ENCODE measurements around the gene TSHZ2.

Gene TSHZ2

DNA sequence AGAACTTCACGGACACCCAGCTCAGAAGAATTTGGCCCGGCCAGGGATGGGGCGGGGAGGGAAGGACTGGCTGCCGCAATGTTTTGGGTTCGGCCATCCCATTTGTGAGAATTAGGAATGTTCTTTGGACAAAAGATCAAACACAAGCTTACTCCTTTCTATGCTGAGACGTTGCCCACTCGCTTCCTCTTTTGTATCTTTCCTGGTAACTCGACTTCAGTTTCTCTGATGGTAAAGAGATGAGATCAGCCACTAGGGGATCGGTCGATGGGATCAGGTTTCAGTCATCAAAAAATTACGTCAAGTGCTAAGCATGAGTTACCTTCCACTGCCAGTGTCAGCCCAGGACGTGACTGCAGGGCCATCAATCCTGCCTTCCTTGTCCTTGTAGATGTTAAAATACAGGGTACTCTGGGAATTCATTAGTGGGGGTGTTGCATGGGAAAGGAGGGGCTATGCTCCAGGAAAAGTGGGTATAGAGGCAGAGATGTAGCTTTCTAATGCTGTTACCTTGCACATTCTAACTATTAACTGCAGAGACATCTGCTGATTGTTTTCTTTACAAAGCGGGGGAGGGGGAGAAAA lies 190.2 kb downstream of the TSHZ2 start:
- Histone ChIP-seq H3K9me2 (ENCODE audit: low read depth, low read length) (no peaks in the 10 kb centered on the region), H3K36me3 (ENCODE audit: insufficient read depth, low read length) (no peaks in the 10 kb centered on the region; the same call in 1 of the 2 replicates), H2AFZ (ENCODE audit: low read length) (0 out of 2 replicates have a peak overlapping the region, but pooled peaks have one; percentile 35), H4K20me1 (ENCODE audit: insufficient read depth, low read length) (no peaks in the 10 kb centered on the region), H3K9me3 (ENCODE audit: low read length) (no peaks in the 10 kb centered on the region), H3K27me3 (ENCODE audit: insufficient read depth, low read length) (no peaks in the 10 kb centered on the region), H3K4me1 (ENCODE audit: insufficient read depth, low read length, severe bottlenecking) (peaks cover 20% of the 10 kb centered on the region), H3K79me2 (ENCODE audit: insufficient read depth, low read length) (no peaks in the 10 kb centered on the region), H3K27ac (ENCODE audit: low read depth, low read length, poor library complexity, severe bottlenecking) (peak overlapping the region; percentile 42), H3K4me2 (ENCODE audit: low read length) (peak overlapping the region; percentile 4; the same call in 1 of the 2 replicates), H3K4me3 (ENCODE audit: low read depth, low read length, poor library complexity, severe bottlenecking) (no peak overlapping the region), H3F3A (ENCODE audit: insufficient read depth, low read length) (no peaks in the 10 kb centered on the region), H3K9ac (ENCODE audit: low read length) (no peak overlapping the region)
- no peak for TF ChIP-seq EZH2 (IDR thresholded peaks at IDR 0.05; ENCODE audit: borderline replicate concordance, low read length)
- TF ChIP-seq, protein P1, sequence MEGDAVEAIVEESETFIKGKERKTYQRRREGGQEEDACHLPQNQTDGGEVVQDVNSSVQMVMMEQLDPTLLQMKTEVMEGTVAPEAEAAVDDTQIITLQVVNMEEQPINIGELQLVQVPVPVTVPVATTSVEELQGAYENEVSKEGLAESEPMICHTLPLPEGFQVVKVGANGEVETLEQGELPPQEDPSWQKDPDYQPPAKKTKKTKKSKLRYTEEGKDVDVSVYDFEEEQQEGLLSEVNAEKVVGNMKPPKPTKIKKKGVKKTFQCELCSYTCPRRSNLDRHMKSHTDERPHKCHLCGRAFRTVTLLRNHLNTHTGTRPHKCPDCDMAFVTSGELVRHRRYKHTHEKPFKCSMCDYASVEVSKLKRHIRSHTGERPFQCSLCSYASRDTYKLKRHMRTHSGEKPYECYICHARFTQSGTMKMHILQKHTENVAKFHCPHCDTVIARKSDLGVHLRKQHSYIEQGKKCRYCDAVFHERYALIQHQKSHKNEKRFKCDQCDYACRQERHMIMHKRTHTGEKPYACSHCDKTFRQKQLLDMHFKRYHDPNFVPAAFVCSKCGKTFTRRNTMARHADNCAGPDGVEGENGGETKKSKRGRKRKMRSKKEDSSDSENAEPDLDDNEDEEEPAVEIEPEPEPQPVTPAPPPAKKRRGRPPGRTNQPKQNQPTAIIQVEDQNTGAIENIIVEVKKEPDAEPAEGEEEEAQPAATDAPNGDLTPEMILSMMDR (IDR thresholded peaks at IDR 0.05; ENCODE audit: low read length), result peak; percentile 21; the same call in 1 of the 2 replicates

DNA sequence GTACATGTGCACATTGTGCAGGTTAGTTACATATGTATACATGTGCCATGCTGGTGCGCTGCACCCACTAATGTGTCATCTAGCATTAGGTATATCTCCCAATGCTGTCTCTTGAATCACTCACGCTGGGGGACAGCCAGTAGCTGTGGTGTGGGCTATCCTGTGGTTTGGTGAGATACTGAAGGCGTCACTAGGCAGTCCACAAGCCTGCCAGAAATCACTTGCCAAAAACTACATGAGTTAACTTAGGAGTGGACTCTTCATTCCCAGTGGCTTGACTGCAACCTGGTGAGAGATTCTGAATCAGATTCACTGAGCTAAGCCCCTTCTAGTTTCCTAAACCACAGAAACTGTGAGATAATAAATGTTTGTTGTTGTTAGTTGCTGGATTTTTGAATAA lies 191.3 kb downstream of the TSHZ2 start:
- Histone ChIP-seq H3K9me3 (ENCODE audit: low read length) (no peaks in the 10 kb centered on the region), H3K27ac (ENCODE audit: low read depth, low read length, poor library complexity, severe bottlenecking) (no peak overlapping the region), H3K9me2 (ENCODE audit: low read depth, low read length) (no peaks in the 10 kb centered on the region), H3K79me2 (ENCODE audit: insufficient read depth, low read length) (no peaks in the 10 kb centered on the region), H4K20me1 (ENCODE audit: insufficient read depth, low read length) (no peaks in the 10 kb centered on the region), H3F3A (ENCODE audit: insufficient read depth, low read length) (no peaks in the 10 kb centered on the region), H3K4me2 (ENCODE audit: low read length) (no peak overlapping the region), H3K9ac (ENCODE audit: low read length) (no peak overlapping the region), H3K4me3 (ENCODE audit: low read depth, low read length, poor library complexity, severe bottlenecking) (no peak overlapping the region), H2AFZ (ENCODE audit: low read length) (no peak overlapping the region), H3K36me3 (ENCODE audit: insufficient read depth, low read length) (no peaks in the 10 kb centered on the region), H3K4me1 (ENCODE audit: insufficient read depth, low read length, severe bottlenecking) (peaks cover 15% of the 10 kb centered on the region), H3K27me3 (ENCODE audit: insufficient read depth, low read length) (no peaks in the 10 kb centered on the region; the same call in 1 of the 2 replicates)
- TF ChIP-seq, protein P1 (IDR thresholded peaks at IDR 0.05; ENCODE audit: low read length), result no peak

DNA sequence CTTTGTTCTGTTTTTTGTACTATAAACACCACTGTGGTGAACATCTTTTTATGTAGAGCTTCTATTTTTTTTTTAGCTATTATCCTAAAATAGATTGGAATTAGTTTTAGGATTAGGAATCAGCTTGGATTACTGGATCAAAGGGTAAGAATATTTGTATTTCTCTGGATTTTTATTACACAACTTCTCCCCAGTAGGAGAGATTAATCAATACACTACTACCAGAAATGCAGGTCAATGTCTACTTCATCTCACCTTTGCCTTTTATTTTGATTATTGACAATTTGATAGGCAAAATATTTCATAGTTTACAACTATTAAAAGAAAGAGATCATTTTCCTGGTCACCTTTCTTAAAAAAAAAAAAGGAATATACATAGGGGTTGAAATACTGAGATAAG lies 191.9 kb downstream of the TSHZ2 start:
- TF ChIP-seq EZH2 (IDR thresholded peaks at IDR 0.05; ENCODE audit: borderline replicate concordance, low read length), result no peak
- TF ChIP-seq, protein P1 (IDR thresholded peaks at IDR 0.05; ENCODE audit: low read length), result no peak
- Histone ChIP-seq H3K27ac (ENCODE audit: low read depth, low read length, poor library complexity, severe bottlenecking) (no peak overlapping the region), H3K9me3 (ENCODE audit: low read length) (no peaks in the 10 kb centered on the region), H3F3A (ENCODE audit: insufficient read depth, low read length) (no peaks in the 10 kb centered on the region), H3K27me3 (ENCODE audit: insufficient read depth, low read length) (no peaks in the 10 kb centered on the region; the same call in 1 of the 2 replicates), H3K9me2 (ENCODE audit: low read depth, low read length) (no peaks in the 10 kb centered on the region), H4K20me1 (ENCODE audit: insufficient read depth, low read length) (no peaks in the 10 kb centered on the region), H2AFZ (ENCODE audit: low read length) (no peak overlapping the region), H3K36me3 (ENCODE audit: insufficient read depth, low read length) (no peaks in the 10 kb centered on the region), H3K79me2 (ENCODE audit: insufficient read depth, low read length) (no peaks in the 10 kb centered on the region), H3K4me1 (ENCODE audit: insufficient read depth, low read length, severe bottlenecking) (peaks cover 15% of the 10 kb centered on the region), H3K4me2 (ENCODE audit: low read length) (no peak overlapping the region), H3K9ac (ENCODE audit: low read length) (no peak overlapping the region), H3K4me3 (ENCODE audit: low read depth, low read length, poor library complexity, severe bottlenecking) (no peak overlapping the region)

All from OCI-LY1 (cell line).